Esophagus (tissue), 2 donors: ENCODE results near the gene HCFC1R1. TPM values are rescaled to one million over a fixed set of nuclear protein-coding genes. Genes with fewer than 3 reads are reported as not detected.
A peak's percentile ranks its signal among the peaks of the same experiment; 100 is the strongest.

Experiments used
- H3K27ac ChIP-seq, 2 donors: one replicate each; pipeline ENCODE4 v1.5.1; 2013; ENCODE audit warnings: low read depth in 2 of 2, mild to moderate bottlenecking in 2 of 2, inconsistent platforms in 1 of 2, low read length in 1 of 2, moderate library complexity in 1 of 2
- H3K27me3 ChIP-seq, 2 donors: one replicate each; pipeline ENCODE4 v1.6.1; 2013; ENCODE audit warnings: low read length in 2 of 2, control low read depth in 1 of 2, mild to moderate bottlenecking in 1 of 2; ENCODE audit not compliant: insufficient read depth in 2 of 2, control insufficient read depth in 1 of 2
- H3K36me3 ChIP-seq, 2 donors: one replicate each; pipeline ENCODE4 v1.6.1; 2013; ENCODE audit warnings: low read length in 1 of 2; ENCODE audit not compliant: control insufficient read depth in 2 of 2, insufficient read depth in 2 of 2
- H3K4me1 ChIP-seq, 2 donors: one replicate each; pipeline ENCODE4 v1.6.1; 2013; ENCODE audit warnings: low read length in 1 of 2; ENCODE audit not compliant: control insufficient read depth in 2 of 2, insufficient read depth in 2 of 2
- H3K4me3 ChIP-seq, 2 donors: one replicate each; pipeline ENCODE4 v1.5.1; 2013; ENCODE audit warnings: low read length in 2 of 2, mild to moderate bottlenecking in 2 of 2, low read depth in 1 of 2, moderate library complexity in 1 of 2
- H3K9me3 ChIP-seq, 2 donors: one replicate each; pipeline ENCODE4 v1.6.1; 2013; ENCODE audit warnings: mild to moderate bottlenecking in 2 of 2, low read depth in 1 of 2, low read length in 1 of 2, moderate library complexity in 1 of 2; ENCODE audit not compliant: control insufficient read depth in 2 of 2, insufficient read depth in 1 of 2
- WGBS, 2 donors: extraction: QIAGEN DNeasy Blood & Tissue Kit; methylation state at CpG; one replicate each; pipeline ENCODE4 v1.1.7; 2013; 5-methylcytosine and 5-hydroxymethylcytosine counted together
- polyA plus RNA-seq, 2 donors: library from polyadenylated mRNA; stranded (reverse); fragments of 200-250 nt; gene quantifications; one replicate each; pipeline ENCODE4 v1.2.3, GENCODE V29; 2013
- donor health status: healthy with polysubstance abuse.
- donor health status: Bipolar disorder and iron deficiency.

The HCFC1R1 gene
- polyA plus RNA-seq, 2 donors, result 58.8 to 73.6 TPM

- Histone ChIP-seq H3K4me3 (peak within 1 kb of the TSS; percentile 61 to 69), H3K36me3 (peaks cover 0 to 4% of the 10 kb centered on the region in 2 donors), H3K27me3 (peaks cover 0 to 3% of the 10 kb centered on the region in 2 donors), H3K27ac (peak within 1 kb of the TSS; percentile 85 to 92), H3K4me1 (peaks cover 0 to 5% of the 10 kb centered on the region in 2 donors), H3K9me3 (no peaks in the 10 kb centered on the region)
- WGBS, 2 donors, result 4 to 7% methylated on average over 19 to 44 of the region's 44 CpGs
Measured at GRCh38 chr16:3036726-3037315, 13.1 kb upstream of the HCFC1R1 start, which contains the start of gene BICDL2. BICDL2 (minus strand) TSS chr16:3036944; CDS start chr16:3035496, 1,448 bp downstream.

GRCh38 chr16:3035972-3036725 is 12.4 kb upstream of the HCFC1R1 start:
- Histone ChIP-seq H3K4me3 (peak overlapping the region; percentile 61 to 69), H3K27me3 (peaks cover 0 to 3% of the 10 kb centered on the region in 2 donors), H3K27ac (peak overlapping the region; percentile 84 to 85), H3K9me3 (no peaks in the 10 kb centered on the region), H3K4me1 (peaks cover 4 to 5% of the 10 kb centered on the region in 2 donors), H3K36me3 (peaks cover 0 to 4% of the 10 kb centered on the region in 2 donors)
- 1 to 2% methylated on average over 36 to 40 of the region's 40 CpGs for whole genome bisulfite sequencing, 2 donors

GRCh38 chr16:3035289-3035971 is 11.7 kb upstream of the HCFC1R1 start:
- Histone ChIP-seq H3K4me3 (peak overlapping the region; percentile 61 to 69), H3K4me1 (peaks cover 4 to 5% of the 10 kb centered on the region in 2 donors), H3K27me3 (peaks cover 0 to 3% of the 10 kb centered on the region in 2 donors), H3K36me3 (peaks cover 0 to 7% of the 10 kb centered on the region in 2 donors), H3K27ac (peak overlapping the region; percentile 64 to 84), H3K9me3 (no peaks in the 10 kb centered on the region)
- WGBS, 2 donors, result 50 to 53% methylated on average over 17 to 19 of the region's 19 CpGs

- H3K27ac ChIP-seq, result no peak overlapping the region
- H3K36me3 ChIP-seq, result peaks cover 0 to 17% of the 10 kb centered on the region in 2 donors
- H3K27me3 ChIP-seq, result no peaks in the 10 kb centered on the region
- peaks cover 7 to 20% of the 10 kb centered on the region in 2 donors for H3K4me1 ChIP-seq
- no peak overlapping the region for H3K4me3 ChIP-seq
- 45 to 49% methylated on average over 7 of the region's 7 CpGs for WGBS, 2 donors
- peaks cover 0 to 3% of the 10 kb centered on the region in 2 donors for H3K9me3 ChIP-seq
Measured at GRCh38 chr16:3032624-3033023, 8.9 kb upstream of the HCFC1R1 start.

GRCh38 chr16:3030222-3031212 is 6.8 kb upstream of the HCFC1R1 start:
- Histone ChIP-seq H3K27ac (no peak overlapping the region), H3K9me3 (peaks cover 0 to 3% of the 10 kb centered on the region in 2 donors), H3K4me1 (peaks cover 7 to 19% of the 10 kb centered on the region in 2 donors), H3K4me3 (no peak overlapping the region), H3K27me3 (no peaks in the 10 kb centered on the region), H3K36me3 (peaks cover 5 to 36% of the 10 kb centered on the region in 2 donors)
- 75 to 79% methylated on average over 33 of the region's 33 CpGs for WGBS, 2 donors

GRCh38 chr16:3029491-3030221 is 5.9 kb upstream of the HCFC1R1 start:
- H3K9me3 ChIP-seq, result peaks cover 0 to 3% of the 10 kb centered on the region in 2 donors
- no peak overlapping the region for H3K27ac ChIP-seq
- 8 to 33% methylated on average over 37 to 59 of the region's 59 CpGs for WGBS, 2 donors
- H3K4me1 ChIP-seq, result peaks cover 7 to 19% of the 10 kb centered on the region in 2 donors
- peak overlapping the region in 1 of 2 donors; percentile 3 for H3K4me3 ChIP-seq
- H3K27me3 ChIP-seq, result no peaks in the 10 kb centered on the region
- H3K36me3 ChIP-seq, result peaks cover 5 to 36% of the 10 kb centered on the region in 2 donors

- peaks cover 7 to 19% of the 10 kb centered on the region in 2 donors for H3K4me1 ChIP-seq
- H3K4me3 ChIP-seq, result no peak overlapping the region
Measured at GRCh38 chr16:3028716-3029319, 5.1 kb upstream of the HCFC1R1 start.

More at GRCh38 chr16:3028716-3029319, 5.1 kb upstream of the HCFC1R1 start:
- H3K27me3 ChIP-seq, result no peaks in the 10 kb centered on the region
- 22 to 48% methylated on average over 15 of the region's 15 CpGs for WGBS, 2 donors
- H3K9me3 ChIP-seq, result peaks cover 0 to 3% of the 10 kb centered on the region in 2 donors
- no peak overlapping the region for H3K27ac ChIP-seq
- H3K36me3 ChIP-seq, result peaks cover 5 to 36% of the 10 kb centered on the region in 2 donors
